K562 (cell line): Measurements from ENCODE around the gene PTPRO.

ENCODE experiments used
- CREM ChIP-seq: IDR thresholded peaks from 2 replicates; pipeline ENCODE4 v1.6.1; 2014; ENCODE audit warnings: antibody characterized with exemption, low read depth
- CUX1 ChIP-seq: fragments of 200-800 bp; sonication (Bioruptor generic); IDR thresholded peaks from 2 replicates; pipeline ENCODE4 v1.6.1; 2016; ENCODE audit warnings: missing genetic modification characterization, missing compliant biosample characterization
- EP300 ChIP-seq: IDR thresholded peaks from 2 replicates; pipeline ENCODE4 v1.6.1; 2012; ENCODE audit warnings: low read length, improper control_type of control experiment
- HDAC2 ChIP-seq: fragments of 450-650 bp; IDR thresholded peaks from 2 replicates; pipeline ENCODE4 v1.6.1; 2016; ENCODE audit warnings: mild to moderate bottlenecking
- MEF2A ChIP-seq: IDR thresholded peaks from 2 replicates; pipeline ENCODE4 v1.6.1; 2011; ENCODE audit warnings: low read depth, mild to moderate bottlenecking, low read length, moderate library complexity; ENCODE audit not compliant: control insufficient read depth
- NCOR1 ChIP-seq: fragments of 450-650 bp; IDR thresholded peaks from 2 replicates; pipeline ENCODE4 v1.6.1; 2016; ENCODE audit warnings: mild to moderate bottlenecking, moderate library complexity
- RFX7 ChIP-seq: fragments of 250-450 bp; sonication (Bioruptor Pico); IDR thresholded peaks from 2 replicates; pipeline ENCODE4 v1.5.1; 2021; ENCODE audit warnings: mild to moderate bottlenecking
- SFPQ ChIP-seq: fragments of 200-400 bp; formaldehyde crosslinking; IDR thresholded peaks from 2 replicates; pipeline ENCODE4 v1.6.1; 2017; ENCODE audit warnings: mild to moderate bottlenecking, low read depth, low read length, moderate library complexity
- SREBF2 ChIP-seq: sonication (generic); formaldehyde crosslinking; IDR thresholded peaks from 2 replicates; pipeline ENCODE4 v1.4.0; 2020; ENCODE audit warnings: mild to moderate bottlenecking, missing genetic modification reagents
- U2AF1 ChIP-seq: fragments of 200-400 bp; formaldehyde crosslinking; optimal IDR thresholded peaks from 2 replicates; pipeline ENCODE3; 2017; ENCODE audit warnings: mild to moderate bottlenecking, low read depth, low read length, moderate library complexity
- ZBTB12 ChIP-seq: fragments of 250-450 bp; sonication (Bioruptor Pico); IDR thresholded peaks from 2 replicates; pipeline ENCODE4 v1.4.0; 2020
- ZFP1 ChIP-seq: fragments of 450-650 bp; formaldehyde crosslinking; IDR thresholded peaks from 2 replicates; pipeline ENCODE4 v1.4.0; 2020; ENCODE audit warnings: mild to moderate bottlenecking, mixed read lengths
- ZNF695 ChIP-seq: fragments of 450-650 bp; formaldehyde crosslinking; IDR thresholded peaks from 2 replicates; pipeline ENCODE4 v1.4.0; 2020; ENCODE audit warnings: mild to moderate bottlenecking, moderate library complexity

GRCh38 chr12:15646581-15646980 lies 324.3 kb downstream of the PTPRO start:
- TF ChIP-seq CUX1 (no peak), CREM (no peak), MEF2A (no peak), U2AF1 (no peak), SFPQ (no peak), ZFP1 (CRISPR knock-in tag) (no peak), ZNF695 (CRISPR knock-in tag) (no peak), RFX7 (CRISPR knock-in tag) (no peak), HDAC2 (no peak), EP300 (no peak), NCOR1 (no peak), ZBTB12 (CRISPR knock-in tag) (no peak), SREBF2 (no peak)
